HepG2 (cell line): Measurements from ENCODE around the gene ACADS. TPM values are rescaled to one million over a fixed set of nuclear protein-coding genes. Genes with fewer than 3 reads are reported as not detected.

Experiments
- ARID5B ChIP-seq: IDR thresholded peaks from 2 replicates; pipeline ENCODE4 v1.4.0; 2020; ENCODE audit warnings: mild to moderate bottlenecking, missing genetic modification reagents
- BCL6 ChIP-seq: IDR thresholded peaks from 2 replicates; pipeline ENCODE4 v1.6.1; 2016; ENCODE audit warnings: missing genetic modification reagents, missing compliant biosample characterization
- ELF1 ChIP-seq: sonication (generic); formaldehyde crosslinking; IDR thresholded peaks from 2 replicates; pipeline ENCODE4 v1.4.0; 2020; ENCODE audit warnings: missing genetic modification reagents
- FOSL2 ChIP-seq: sonication (generic); formaldehyde crosslinking; IDR thresholded peaks from 2 replicates; pipeline ENCODE4 v1.4.0; 2020; ENCODE audit warnings: missing genetic modification reagents
- GATAD1 ChIP-seq: IDR thresholded peaks from 2 replicates; pipeline ENCODE4 v1.6.1; 2016; ENCODE audit warnings: missing genetic modification reagents, missing compliant biosample characterization
- HMGXB4 ChIP-seq, 2 experiments: sonication (generic) in 1 of 2; formaldehyde crosslinking in 1 of 2; IDR thresholded peaks; 2 replicates each; pipeline versions ENCODE4 v1.4.0 to v1.6.1; 2018 to 2020; ENCODE audit warnings: missing genetic modification reagents in 2 of 2, borderline replicate concordance in 1 of 2, low read depth in 1 of 2, mild to moderate bottlenecking in 1 of 2, missing biosample characterization in 1 of 2
- MTA3 ChIP-seq: sonication (generic); formaldehyde crosslinking; IDR thresholded peaks from 2 replicates; pipeline ENCODE4 v1.4.0; 2020; ENCODE audit warnings: missing genetic modification reagents
- NCOA2 ChIP-seq: sonication (generic); formaldehyde crosslinking; IDR thresholded peaks from 2 replicates; pipeline ENCODE4 v1.8.0; 2022; ENCODE audit warnings: inconsistent platforms
- PAXIP1 ChIP-seq: sonication (generic); formaldehyde crosslinking; conservative IDR thresholded peaks from 2 replicates; pipeline ENCODE4 v1.4.0; 2020; ENCODE audit warnings: mild to moderate bottlenecking, missing genetic modification reagents, moderate library complexity
- PPARG ChIP-seq: conservative IDR thresholded peaks from 2 replicates; pipeline ENCODE4 v1.6.1; 2016; ENCODE audit warnings: missing biosample characterization, missing genetic modification reagents
- SIX1 ChIP-seq: sonication (generic); formaldehyde crosslinking; IDR thresholded peaks from 2 replicates; pipeline ENCODE4 v1.4.0; 2020; ENCODE audit warnings: missing genetic modification reagents, borderline replicate concordance
- SKIL ChIP-seq: sonication (generic); formaldehyde crosslinking; IDR thresholded peaks from 2 replicates; pipeline ENCODE4 v1.8.0; 2022; ENCODE audit warnings: missing genetic modification reagents, mild to moderate bottlenecking, moderate library complexity, borderline replicate concordance
- SOX6 ChIP-seq, 2 experiments: fragments of 450-650 bp in 1 of 2; sonication (generic) in 1 of 2; formaldehyde crosslinking in 1 of 2; IDR thresholded peaks; 2 replicates each; pipeline versions ENCODE4 v1.4.0 to v1.6.1; 2017 to 2020; ENCODE audit warnings: antibody characterized with exemption in 1 of 2, mild to moderate bottlenecking in 1 of 2, missing genetic modification reagents in 1 of 2
- THYN1 ChIP-seq: sonication (generic); formaldehyde crosslinking; IDR thresholded peaks from 2 replicates; pipeline ENCODE4 v1.8.1; 2023; ENCODE audit warnings: low read depth, mild to moderate bottlenecking, moderate library complexity, missing genetic modification reagents, borderline replicate concordance
- ZBTB8A ChIP-seq: sonication (generic); formaldehyde crosslinking; IDR thresholded peaks from 2 replicates; pipeline ENCODE4 v1.4.0; 2020; ENCODE audit warnings: mild to moderate bottlenecking, low read depth, missing genetic modification reagents, borderline replicate concordance
- ZFP90 ChIP-seq: sonication (generic); formaldehyde crosslinking; IDR thresholded peaks from 2 replicates; pipeline ENCODE4 v1.8.0; 2022; ENCODE audit warnings: missing genetic modification reagents, mild to moderate bottlenecking, inconsistent platforms, borderline replicate concordance
- ZFY ChIP-seq: sonication (generic); formaldehyde crosslinking; IDR thresholded peaks from 2 replicates; pipeline ENCODE4 v1.4.0; 2020; ENCODE audit warnings: missing genetic modification reagents
- ZNF530 ChIP-seq: sonication (generic); formaldehyde crosslinking; IDR thresholded peaks from 2 replicates; pipeline ENCODE4 v1.5.0; 2020; ENCODE audit warnings: low read depth, mild to moderate bottlenecking, missing genetic modification reagents
- polyA plus RNA-seq, 8 experiments: library from polyadenylated mRNA; depleted of rRNA in 3 of 8; stranded (reverse) in 7 of 8; unstranded in 1 of 8; fragments of >200 nt; fragmentation: Illumina TruSeq in 4 of 8; extraction: Trizol in 4 of 8; gene quantifications; 2 replicates each; pipeline versions ENCODE4 v1.2.1 to v1.2.3, GENCODE V29; 2011 to 2016; ENCODE audit warnings: low read depth in 4 of 8, missing spikeins in 1 of 8, mixed read lengths in 1 of 8; ENCODE audit not compliant: insufficient read depth in 1 of 8
- total RNA-seq, 5 experiments: library from RNA; depleted of rRNA; stranded (reverse); fragments of >200 nt; fragmentation: Illumina TruSeq; extraction: Trizol; gene quantifications; 2 replicates each; pipeline ENCODE4 v1.2.3, GENCODE V29; 2016; ENCODE audit warnings: low read depth in 1 of 5

ACADS gene
- total and polyA plus RNA-seq, 2 of the 13 experiments (the other 11 are each of a cell fraction or from before 2014, with no cell fraction given), result 17.4 to 27.7 TPM

- TF ChIP-seq HMGXB4 (CRISPR knock-in tag; IDR thresholded peaks at IDR 0.05; ENCODE audit: borderline replicate concordance in 1 of 2, low read depth in 1 of 2) (peak in 1 of 2 experiments; percentile 29; a peak in 1 of 4 replicates), FOSL2 (CRISPR knock-in tag) (peak; percentile 60), SOX6 (IDR thresholded peaks at IDR 0.05) (no peak), SOX6 (CRISPR knock-in tag; IDR thresholded peaks at IDR 0.05) (peak; percentile 91), GATAD1 (CRISPR knock-in tag) (no peak), ARID5B (CRISPR knock-in tag) (peak; percentile 81), ELF1 (CRISPR knock-in tag) (no peak), SIX1 (peak; percentile 57; the same call in 1 of the 2 replicates), ZBTB8A (CRISPR knock-in tag) (no peak), THYN1 (CRISPR knock-in tag) (no peak), SKIL (CRISPR knock-in tag) (peak; percentile 17; the same call in 1 of the 2 replicates), PPARG (CRISPR knock-in tag) (peak; percentile 50; the same call in 1 of the 2 replicates), MTA3 (no peak), ZFY (CRISPR knock-in tag) (no peak; the same call in 1 of the 2 replicates), ZFP90 (no peak), ZNF530 (no peak), BCL6 (peak; percentile 58), PAXIP1 (CRISPR knock-in tag) (peak; percentile 67), NCOA2 (CRISPR knock-in tag) (peak; percentile 77; the same call in 1 of the 2 replicates)
These were observed 33.0 kb upstream of the ACADS start (continued) for GRCh38 chr12:120692524-120693033.
